H9 (cell line): ENCODE data around the gene CSRNP3. TPM values are rescaled to one million over a fixed set of nuclear protein-coding genes. Genes with fewer than 3 reads are reported as not detected.

ENCODE experiments used
- DNase-seq: peaks from one replicate; pipeline ENCODE4 v3.0.0-alpha.2; 2017
- H2AFZ ChIP-seq: one replicate; pipeline ENCODE4 v1.6.1; 2013; ENCODE audit warnings: mild to moderate bottlenecking, low read length, control low read depth, moderate library complexity
- H2AK5ac ChIP-seq: 2 replicates; pipeline ENCODE4 v1.6.1; 2013; ENCODE audit warnings: low read length, control low read depth, mixed read lengths; ENCODE audit not compliant: insufficient read length
- H2BK120ac ChIP-seq: one replicate; pipeline ENCODE4 v1.6.1; 2013; ENCODE audit warnings: low read depth, mild to moderate bottlenecking, low read length, control low read depth, inconsistent platforms; ENCODE audit not compliant: poor library complexity, severe bottlenecking
- H2BK12ac ChIP-seq: 2 replicates; pipeline ENCODE4 v1.6.1; 2013; ENCODE audit warnings: low read length, control low read depth, mixed read lengths, low read depth; ENCODE audit not compliant: insufficient read length
- H2BK15ac ChIP-seq: 2 replicates; pipeline ENCODE4 v1.6.1; 2013; ENCODE audit warnings: low read depth, low read length, control low read depth
- H2BK20ac ChIP-seq: one replicate; pipeline ENCODE4 v1.6.1; 2013; ENCODE audit warnings: low read depth, mild to moderate bottlenecking, low read length, control low read depth, inconsistent platforms; ENCODE audit not compliant: poor library complexity, severe bottlenecking
- H2BK5ac ChIP-seq: 2 replicates; pipeline ENCODE4 v1.6.1; 2013; ENCODE audit warnings: low read length, control low read depth, mixed read lengths; ENCODE audit not compliant: insufficient read length
- H3K14ac ChIP-seq: 2 replicates; pipeline ENCODE4 v1.6.1; 2013; ENCODE audit warnings: low read length, control low read depth; ENCODE audit not compliant: insufficient read depth
- H3K18ac ChIP-seq: 2 replicates; pipeline ENCODE4 v1.6.1; 2013; ENCODE audit warnings: low read depth, mild to moderate bottlenecking, mixed read lengths, low read length, control low read depth; ENCODE audit not compliant: insufficient read length
- H3K23ac ChIP-seq: 2 replicates; pipeline ENCODE4 v1.6.1; 2013; ENCODE audit warnings: low read length, control low read depth, mixed read lengths, low read depth; ENCODE audit not compliant: insufficient read length
- H3K23me2 ChIP-seq: 2 replicates; pipeline ENCODE4 v1.6.1; 2013; ENCODE audit warnings: low read depth, mild to moderate bottlenecking, mixed read lengths, low read length, control low read depth; ENCODE audit not compliant: insufficient read length, poor library complexity, severe bottlenecking
- H3K27ac ChIP-seq: 2 replicates; pipeline ENCODE4 v1.5.1; 2013; ENCODE audit warnings: low read length, control low read depth, mixed read lengths, low read depth; ENCODE audit not compliant: insufficient read length
- H3K27me3 ChIP-seq: 2 replicates; pipeline ENCODE4 v1.6.1; 2013; ENCODE audit warnings: low read length, control low read depth, inconsistent platforms; ENCODE audit not compliant: insufficient read depth
- H3K4ac ChIP-seq: 2 replicates; pipeline ENCODE4 v1.6.1; 2013; ENCODE audit warnings: low read depth, mild to moderate bottlenecking, control low read depth, inconsistent platforms, low read length, moderate library complexity
- H3K4me1 ChIP-seq: 2 replicates; pipeline ENCODE4 v1.6.1; 2013; ENCODE audit warnings: low read length, control low read depth, inconsistent platforms; ENCODE audit not compliant: insufficient read depth
- H3K4me2 ChIP-seq: 2 replicates; pipeline ENCODE4 v1.6.1; 2013; ENCODE audit warnings: low read length, control low read depth, mixed read lengths; ENCODE audit not compliant: insufficient read length, insufficient read depth
- H3K56ac ChIP-seq: 2 replicates; pipeline ENCODE4 v1.6.1; 2013; ENCODE audit warnings: low read depth, mild to moderate bottlenecking, mixed read lengths, low read length, control low read depth; ENCODE audit not compliant: insufficient read length
- H3K79me1 ChIP-seq: 2 replicates; pipeline ENCODE4 v1.6.1; 2013; ENCODE audit warnings: low read depth, mild to moderate bottlenecking, moderate library complexity, low read length, control low read depth, inconsistent platforms; ENCODE audit not compliant: insufficient read depth, poor library complexity, severe bottlenecking
- H3K79me2 ChIP-seq: 2 replicates; pipeline ENCODE4 v1.6.1; 2013; ENCODE audit warnings: low read length, control low read depth, inconsistent platforms; ENCODE audit not compliant: insufficient read depth
- H3K9ac ChIP-seq: 2 replicates; pipeline ENCODE4 v1.6.1; 2013; ENCODE audit warnings: low read length, control low read depth, mixed read lengths; ENCODE audit not compliant: insufficient read length; ENCODE audit errors: extremely low read depth
- H3K9me3 ChIP-seq: one replicate; pipeline ENCODE4 v1.6.1; 2013; ENCODE audit warnings: low read depth, low read length, inconsistent platforms; ENCODE audit not compliant: control insufficient read depth
- H3T11ph ChIP-seq: one replicate; pipeline ENCODE4 v1.6.1; 2013; ENCODE audit warnings: mild to moderate bottlenecking, low read length, control low read depth, inconsistent platforms
- H4K20me1 ChIP-seq: one replicate; pipeline ENCODE4 v1.6.1; 2013; ENCODE audit not compliant: control insufficient read depth, insufficient read length, insufficient read depth
- H4K5ac ChIP-seq: 2 replicates; pipeline ENCODE4 v1.6.1; 2013; ENCODE audit warnings: low read depth, mild to moderate bottlenecking, mixed read lengths, low read length, control low read depth; ENCODE audit not compliant: insufficient read length
- H4K8ac ChIP-seq: replicated peaks from 2 replicates; pipeline ENCODE4 v1.6.1; 2013; ENCODE audit warnings: low read length, control low read depth, mixed read lengths, low read depth; ENCODE audit not compliant: insufficient read length
- H4K91ac ChIP-seq: 2 replicates; pipeline ENCODE4 v1.6.1; 2013; ENCODE audit warnings: low read depth, mild to moderate bottlenecking, moderate library complexity, mixed read lengths, low read length, control low read depth; ENCODE audit not compliant: insufficient read length
- H3K27ac Mint-ChIP-seq, 3 experiments: 2 replicates in 2 of 3; 3 replicates in 1 of 3; pipeline ENCODE4 v1.8.0; 2020 to 2021; ENCODE audit warnings: mixed read lengths in 3 of 3, mild to moderate bottlenecking in 1 of 3, moderate library complexity in 1 of 3
- H3K27me3 Mint-ChIP-seq: 2 replicates; pipeline ENCODE4 v1.8.0; 2021; ENCODE audit warnings: low read depth, mild to moderate bottlenecking, moderate library complexity, mixed read lengths
- H3K36me3 Mint-ChIP-seq, 3 experiments: 2 replicates in 2 of 3; 3 replicates in 1 of 3; pipeline ENCODE4 v1.8.0; 2020 to 2021; ENCODE audit warnings: low read depth in 3 of 3, mixed read lengths in 3 of 3; ENCODE audit not compliant: insufficient read depth in 1 of 3
- H3K4me1 Mint-ChIP-seq, 2 experiments: 2 replicates each; pipeline ENCODE4 v1.8.0; 2020; ENCODE audit warnings: mixed read lengths in 2 of 2
- H3K4me3 Mint-ChIP-seq, 2 experiments: 2 replicates in 1 of 2; 3 replicates in 1 of 2; pipeline ENCODE4 v1.8.0; 2020 to 2021; ENCODE audit warnings: mild to moderate bottlenecking in 2 of 2, mixed read lengths in 2 of 2, moderate library complexity in 1 of 2
- H3K9me3 Mint-ChIP-seq, 2 experiments: 2 replicates in 1 of 2; 3 replicates in 1 of 2; pipeline ENCODE4 v1.8.0; 2020; ENCODE audit warnings: mild to moderate bottlenecking in 2 of 2, mixed read lengths in 2 of 2, moderate library complexity in 1 of 2
- CTCF ChIP-seq: fragments of 200-600 bp; sonication (generic); conservative IDR thresholded peaks from 3 replicates; pipeline ENCODE4 v1.8.0; 2021; ENCODE audit warnings: antibody characterized with exemption, mild to moderate bottlenecking
- whole genome bisulfite sequencing: extraction: QIAGEN DNeasy Blood & Tissue Kit; methylation state at CpG from one replicate; pipeline ENCODE4 v1.1.7; 2013; ENCODE audit warnings: missing lambda C conversion rate, low lambda C conversion rate, mixed read lengths; ENCODE audit not compliant: insufficient read length; ENCODE audit errors: extremely low coverage; 5-methylcytosine and 5-hydroxymethylcytosine counted together
- total RNA-seq: library from RNA; stranded (reverse); gene quantifications from 2 replicates; pipeline ENCODE4 v1.2.1, GENCODE V29; 2021

Gene CSRNP3
- total RNA-seq, 1 experiment from 2014 or later, result 3.6 TPM

- no peak for DNase-seq
- Histone ChIP-seq H2BK20ac (no peak overlapping the region), H3K56ac (no peak overlapping the region), H2BK15ac (no peak overlapping the region), H4K8ac (no peak overlapping the region), H4K91ac (no peak overlapping the region), H3K18ac (no peak overlapping the region), H3K27me3 (no peaks in the 10 kb centered on the region), H3T11ph (no peak overlapping the region), H3K79me2 (no peaks in the 10 kb centered on the region), H3K79me1 (no peaks in the 10 kb centered on the region), H3K27ac (no peak overlapping the region), H3K23ac (no peak overlapping the region), H2BK5ac (no peak overlapping the region), H2AK5ac (no peak overlapping the region), H3K4me2 (no peak overlapping the region), H2AFZ (no peak overlapping the region), H3K9ac (no peak overlapping the region), H3K4ac (no peak overlapping the region), H3K9me3 (no peaks in the 10 kb centered on the region), H2BK120ac (no peak overlapping the region), H3K4me1 (no peaks in the 10 kb centered on the region; the same call in 1 of the 2 replicates), H4K20me1 (no peaks in the 10 kb centered on the region), H2BK12ac (no peak overlapping the region), H4K5ac (no peak overlapping the region), H3K23me2 (no peaks in the 10 kb centered on the region), H3K14ac (no peak overlapping the region)
- Mint-ChIP-seq H3K27ac (no peak overlapping the region), H3K36me3 (peaks cover 6 to 13% (median 8%) of the 10 kb centered on the region in 3 experiments; a peak in 6 of 7 replicates), H3K27me3 (no peaks in the 10 kb centered on the region), H3K9me3 (peaks cover 0 to 7% of the 10 kb centered on the region in 2 experiments; a peak in 1 of 5 replicates), H3K4me3 (no peak overlapping the region), H3K4me1 (peaks cover 6 to 7% of the 10 kb centered on the region in 2 experiments)
- TF ChIP-seq CTCF, result no peak
- WGBS, result no CpG with 5 or more reads among the region's 2 CpGs
Measured at GRCh38 chr2:165647409-165647808, 177.9 kb downstream of the CSRNP3 start.
